Superior temporal gyrus (tissue), 1 donor: ENCODE results near the gene CRIM1.

Experiments used
- DNase-seq: peaks from one replicate; pipeline ENCODE4 v3.0.0-alpha.2; 2016; ENCODE audit errors: extremely low spot score

Gene CRIM1

GRCh38 chr2:36397728-36398413, 42.3 kb downstream of the CRIM1 start:
- no peak for DNase-seq

DNA sequence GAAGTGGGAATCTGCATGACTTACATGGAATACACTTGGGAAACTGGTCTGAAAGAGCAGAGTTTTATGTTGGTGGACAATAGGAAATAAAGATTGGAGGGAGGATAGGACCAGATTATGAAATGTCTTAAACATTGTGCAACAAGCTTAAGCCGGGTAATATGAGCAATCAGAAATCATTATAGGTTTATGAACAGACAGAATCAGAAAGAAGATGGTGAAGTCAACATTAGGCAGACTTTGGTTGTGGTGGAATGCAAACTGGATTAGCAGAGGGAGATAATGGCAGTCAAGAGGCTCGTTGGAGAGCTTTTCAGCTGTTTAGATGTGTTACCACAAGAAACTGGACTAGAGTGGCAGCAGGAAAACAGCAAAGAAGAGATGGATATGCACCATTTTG, 43.5 kb downstream of the CRIM1 start:
- DNase-seq, result no peak

- DNase-seq, result no peak
These were observed 48.2 kb downstream of the CRIM1 start for GRCh38 chr2:36403675-36404230.

DNA sequence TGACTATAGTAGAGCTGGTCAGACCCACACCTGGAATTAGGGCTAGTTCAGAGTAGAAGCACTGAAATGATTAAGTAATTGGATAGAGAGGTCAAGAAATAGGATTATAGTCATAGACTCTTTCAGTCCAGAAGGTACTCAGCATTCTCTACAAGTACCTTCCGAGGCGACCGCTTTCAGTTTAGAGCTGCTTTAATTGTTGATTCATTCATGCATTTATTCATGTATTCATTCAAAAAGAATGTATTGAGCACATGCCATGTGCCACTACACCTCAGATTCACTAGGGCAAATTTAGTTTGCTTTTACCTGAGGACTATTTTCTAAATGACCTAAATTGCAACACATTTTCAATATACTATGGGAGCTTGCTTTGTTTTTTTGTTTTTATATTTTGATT, 48.7 kb downstream of the CRIM1 start:
- no peak for DNase-seq

DNA sequence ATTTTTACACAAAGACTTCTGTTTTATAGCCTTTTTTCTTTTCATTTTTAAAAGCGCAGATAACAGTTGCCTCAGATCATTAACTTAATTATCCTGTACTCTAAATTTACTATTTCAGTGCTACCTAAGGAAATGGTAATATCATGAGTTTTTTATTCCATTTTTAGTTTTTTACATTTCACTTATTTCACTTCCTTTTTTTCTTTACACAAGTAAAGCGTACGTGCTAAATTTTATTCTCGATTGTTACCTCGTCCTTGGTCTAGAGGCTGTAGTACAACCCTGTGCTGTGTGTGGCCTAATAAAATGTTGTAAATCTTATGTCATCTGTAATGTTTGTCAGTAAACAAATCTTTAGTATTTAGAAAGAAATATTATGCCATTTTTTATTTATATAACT, 49.2 kb downstream of the CRIM1 start:
- DNase-seq, result no peak

GRCh38 chr2:36405183-36405582, 49.6 kb downstream of the CRIM1 start:
- no peak for DNase-seq

- DNase-seq, result no peak
These were observed 50.7 kb downstream of the CRIM1 start for GRCh38 chr2:36406296-36406695.

- DNase-seq, result no peak
These were observed 51.8 kb downstream of the CRIM1 start for GRCh38 chr2:36407413-36407812.

GRCh38 chr2:36408198-36408703, 52.7 kb downstream of the CRIM1 start:
- DNase-seq, result no peak

GRCh38 chr2:36409335-36409734, 53.8 kb downstream of the CRIM1 start:
- DNase-seq, result no peak

GRCh38 chr2:36409935-36410334, 54.4 kb downstream of the CRIM1 start:
- DNase-seq, result no peak

GRCh38 chr2:36410681-36411080, 55.1 kb downstream of the CRIM1 start:
- DNase-seq, result no peak

DNA sequence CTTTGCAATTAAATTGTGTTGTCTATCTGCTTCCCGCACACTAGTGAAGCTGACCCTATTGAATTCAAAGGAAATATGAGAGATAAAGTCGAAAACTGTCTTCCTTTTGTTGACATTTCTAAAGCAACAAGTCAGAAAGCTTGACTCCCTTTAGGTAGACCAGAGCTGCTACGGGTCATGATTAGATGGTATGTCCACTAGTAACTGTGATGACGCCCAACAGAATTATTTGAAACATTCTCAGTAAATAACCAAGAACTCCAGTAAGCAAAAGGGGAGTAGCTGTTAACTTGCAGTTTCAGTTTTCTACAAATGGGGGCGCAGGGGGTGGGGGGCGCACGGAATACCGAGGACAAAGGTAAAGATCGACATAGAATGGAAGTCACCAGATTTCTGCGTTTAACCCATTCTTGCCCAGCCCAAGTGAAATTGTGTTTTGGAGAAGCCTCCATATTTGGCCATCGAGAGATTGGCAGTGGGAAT, 56.4 kb downstream of the CRIM1 start:
- DNase-seq, result no peak

- peak; percentile 62 for DNase-seq
These were observed 57.6 kb downstream of the CRIM1 start for GRCh38 chr2:36413218-36413617.

- no peak for DNase-seq
These were observed 58.7 kb downstream of the CRIM1 start for GRCh38 chr2:36414307-36414706.

DNA sequence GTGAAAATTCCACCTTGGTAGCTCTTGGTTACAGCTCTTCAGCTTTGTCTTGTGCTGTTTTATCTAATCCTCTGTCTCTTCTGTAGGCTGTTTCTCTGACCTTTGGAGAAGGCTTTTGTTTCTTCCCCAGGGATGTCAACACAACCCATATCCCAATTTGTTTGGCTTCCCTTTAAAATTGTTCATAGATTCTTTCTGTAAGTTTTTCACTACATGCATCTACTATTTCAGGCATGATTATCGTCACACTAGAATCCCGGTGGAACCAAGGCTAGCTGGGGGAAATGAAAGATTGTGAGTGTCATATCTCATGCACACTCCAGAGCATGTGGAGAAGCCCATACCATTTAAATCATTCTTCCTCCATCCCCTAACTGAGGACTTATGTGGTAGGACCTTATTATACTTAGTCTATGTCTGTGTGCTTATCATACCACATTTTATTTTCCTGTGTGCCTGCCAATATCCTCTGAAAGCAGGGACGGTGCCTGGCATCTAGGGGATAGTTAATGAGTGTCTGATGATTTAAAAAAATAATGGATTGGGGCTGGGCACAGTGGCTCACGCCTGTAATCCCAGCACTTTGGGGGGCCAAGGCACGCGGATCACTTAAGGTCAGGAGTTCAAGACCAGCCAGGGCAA, 59.9 kb downstream of the CRIM1 start:
- DNase-seq, result no peak

DNA sequence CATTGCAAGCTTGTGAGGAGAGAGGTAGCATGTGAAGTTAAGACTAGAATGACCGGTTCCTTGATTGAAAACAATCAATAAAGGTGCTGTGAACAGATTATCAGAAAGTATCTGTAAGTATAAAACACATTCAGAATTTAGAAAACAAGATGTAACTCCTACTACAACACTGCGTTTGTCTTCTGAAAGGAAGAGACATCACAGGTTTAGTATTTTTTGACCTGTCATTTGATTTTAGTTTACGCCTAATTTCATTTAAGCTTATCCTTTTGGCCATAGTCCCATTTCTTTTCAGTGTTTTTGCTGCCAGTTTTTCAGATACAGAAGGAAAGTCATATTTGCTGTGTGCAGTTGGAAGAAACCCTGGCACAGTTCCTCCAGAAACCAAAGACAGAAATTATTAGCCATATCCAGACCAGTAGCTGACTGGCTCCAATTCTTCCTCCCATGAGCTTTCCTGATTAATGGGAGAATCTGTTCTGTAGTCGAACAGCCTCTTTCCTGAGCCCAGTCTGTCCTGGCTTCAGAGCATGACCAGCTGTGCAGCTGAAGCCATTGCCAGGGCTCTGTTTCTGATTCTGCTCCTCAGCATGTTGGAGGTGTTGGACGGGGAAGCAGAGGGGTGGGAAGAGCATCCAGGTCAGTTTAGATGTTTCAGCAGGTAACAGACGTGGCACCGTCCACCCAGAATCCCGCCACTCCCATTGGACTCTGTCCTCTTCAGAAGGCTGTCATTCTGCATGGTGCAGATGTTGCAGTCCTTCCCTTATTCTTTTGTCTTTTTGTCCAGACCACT, 61.0 kb downstream of the CRIM1 start:
- DNase-seq, result no peak

- DNase-seq, result no peak
These were observed 65.1 kb downstream of the CRIM1 start for GRCh38 chr2:36420569-36421181.

GRCh38 chr2:36421379-36421778, 65.8 kb downstream of the CRIM1 start:
- no peak for DNase-seq

GRCh38 chr2:36423172-36423571, 67.6 kb downstream of the CRIM1 start:
- DNase-seq, result no peak

DNA sequence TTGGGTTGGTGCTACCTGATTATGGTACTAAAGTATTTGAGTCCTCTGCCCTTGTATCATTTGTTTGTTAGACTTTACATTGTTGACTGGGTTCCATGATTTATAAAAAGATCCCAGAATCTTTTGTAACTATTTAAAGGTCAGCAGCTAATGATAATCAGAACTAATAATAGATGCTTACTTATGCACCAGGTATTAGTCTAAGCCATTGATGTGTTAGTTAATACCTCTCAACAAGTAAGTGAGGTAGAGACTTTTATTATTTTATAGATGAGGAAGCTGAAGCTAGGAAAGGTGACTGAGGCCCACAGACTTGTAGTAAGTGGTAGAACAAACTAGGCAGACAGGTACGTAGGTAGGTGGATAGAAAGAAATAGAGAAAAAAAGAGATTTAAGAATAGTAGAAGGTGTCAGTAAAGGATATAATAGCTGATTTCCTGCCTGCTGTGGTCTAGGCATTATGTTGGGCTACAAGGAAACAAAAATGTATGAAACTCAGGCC, 68.1 kb downstream of the CRIM1 start:
- no peak for DNase-seq
